Hepatocyte (in vitro differentiated cells): ENCODE data around the gene PLA2G12A.

ENCODE experiments used
- CTCF ChIP-seq: fragments of 200-600 bp; sonication (generic); IDR thresholded peaks from 2 replicates; pipeline ENCODE4 v1.5.1; 2016; ENCODE audit warnings: antibody characterized with exemption, mild to moderate bottlenecking; ENCODE audit not compliant: poor library complexity
- EZH2 ChIP-seq: fragments of 200-600 bp; sonication (generic); IDR thresholded peaks from 2 replicates; pipeline ENCODE4 v1.6.1; 2016; ENCODE audit warnings: antibody characterized with exemption, mild to moderate bottlenecking, borderline replicate concordance

- TF ChIP-seq CTCF, result no peak
- no peak for TF ChIP-seq EZH2
These were observed 20.9 kb downstream of the PLA2G12A start for GRCh38 chr4:109708990-109709389.
